ENCODE results near the gene ZNRF1.

ZNRF1 gene

DNA sequence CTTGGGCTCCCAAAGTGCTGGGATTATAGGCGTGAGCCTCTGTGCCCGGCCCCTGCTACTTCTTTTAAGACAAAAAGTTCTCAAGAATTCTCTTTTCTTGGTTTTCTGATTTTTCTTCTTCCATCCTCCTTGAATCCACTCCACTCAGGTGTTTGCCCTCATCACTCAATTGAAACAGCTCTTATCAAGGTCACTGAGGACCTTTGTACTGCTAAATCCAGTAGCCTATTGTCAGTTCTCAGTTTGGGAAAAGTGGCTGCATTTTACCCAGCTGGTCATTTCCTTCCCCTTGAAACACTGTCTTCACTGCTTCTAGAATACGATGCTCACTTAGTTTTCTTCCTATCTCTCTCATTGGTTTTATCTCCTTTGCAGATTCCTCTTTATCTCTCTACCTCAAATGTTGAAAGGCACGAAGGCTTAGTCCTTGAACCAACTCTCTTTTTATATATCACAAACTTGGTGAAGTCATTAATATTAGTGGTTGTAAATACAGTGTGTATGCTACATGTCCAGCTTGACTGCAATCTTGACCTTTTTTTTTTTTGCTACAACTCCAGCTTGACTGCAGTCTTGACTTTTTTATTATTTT is 29.8 kb downstream of the ZNRF1 start:
- DNase-seq = no peak

DNA sequence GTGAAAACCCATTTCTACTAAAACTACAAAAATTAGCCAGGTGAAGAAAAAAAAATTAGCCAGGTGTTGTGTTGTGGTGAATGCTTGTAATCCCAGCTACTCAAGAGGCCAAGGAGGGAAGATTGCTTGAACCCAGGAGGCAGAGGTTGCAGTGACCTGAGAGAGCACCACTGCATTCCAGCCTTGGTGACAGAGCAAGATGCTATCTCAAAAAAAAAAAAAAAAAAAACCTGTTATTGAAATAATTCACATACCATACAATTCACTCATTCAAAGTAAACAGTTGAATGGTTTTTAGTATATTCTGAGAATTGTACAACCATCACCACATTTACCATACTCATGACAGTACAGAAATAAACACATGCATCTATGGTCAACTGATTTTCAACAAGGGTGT is 31.0 kb downstream of the ZNRF1 start:
- DNase-seq = no peak

DNA sequence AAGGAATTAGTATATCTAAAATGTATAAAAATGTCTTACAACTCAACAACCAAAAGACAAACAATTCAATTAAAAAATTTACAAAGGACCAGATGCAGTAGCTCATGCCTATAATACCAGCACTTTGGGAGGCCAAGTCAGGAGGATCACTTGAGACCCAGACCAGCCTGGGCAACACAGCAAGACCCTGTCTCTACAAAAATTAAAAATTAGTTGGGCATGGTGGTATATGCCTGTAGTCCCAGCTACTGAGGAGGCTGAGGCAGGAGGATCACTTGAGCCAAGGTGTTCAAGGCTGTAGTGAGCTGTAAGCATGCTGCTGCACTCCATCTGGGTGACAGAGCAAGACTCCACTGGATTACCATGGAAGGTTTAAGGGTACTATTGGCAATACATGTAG is 33.8 kb downstream of the ZNRF1 start:
- no peak for DNase-seq

DNA sequence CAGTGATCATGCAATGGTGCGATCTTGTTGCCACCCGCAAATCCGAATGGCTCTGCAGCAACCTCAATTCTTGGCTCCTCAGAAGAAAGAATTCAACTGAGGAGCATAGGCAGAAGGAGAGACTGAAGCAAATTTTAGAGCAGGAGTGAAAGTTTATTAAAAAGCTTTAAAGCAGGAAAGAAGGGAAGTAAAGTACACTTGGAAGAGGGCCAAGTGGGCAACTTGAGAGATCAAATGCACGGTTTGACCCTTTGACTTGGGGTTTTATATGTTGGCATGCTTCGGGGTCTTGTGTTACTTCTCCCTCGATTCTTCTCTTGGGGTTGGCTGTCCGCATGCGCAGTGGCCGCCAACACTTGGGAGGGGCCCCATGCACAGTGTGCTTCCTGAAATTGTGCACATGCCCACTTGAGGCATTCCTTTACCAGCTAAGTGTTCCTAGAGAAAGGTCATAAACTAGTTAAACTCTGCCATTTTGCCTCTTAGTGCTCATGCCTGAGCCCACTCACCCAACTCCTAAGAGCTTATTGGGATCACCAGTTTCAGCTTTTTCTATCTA is 36.7 kb downstream of the ZNRF1 start:
- DNase-seq = no peak

DNA sequence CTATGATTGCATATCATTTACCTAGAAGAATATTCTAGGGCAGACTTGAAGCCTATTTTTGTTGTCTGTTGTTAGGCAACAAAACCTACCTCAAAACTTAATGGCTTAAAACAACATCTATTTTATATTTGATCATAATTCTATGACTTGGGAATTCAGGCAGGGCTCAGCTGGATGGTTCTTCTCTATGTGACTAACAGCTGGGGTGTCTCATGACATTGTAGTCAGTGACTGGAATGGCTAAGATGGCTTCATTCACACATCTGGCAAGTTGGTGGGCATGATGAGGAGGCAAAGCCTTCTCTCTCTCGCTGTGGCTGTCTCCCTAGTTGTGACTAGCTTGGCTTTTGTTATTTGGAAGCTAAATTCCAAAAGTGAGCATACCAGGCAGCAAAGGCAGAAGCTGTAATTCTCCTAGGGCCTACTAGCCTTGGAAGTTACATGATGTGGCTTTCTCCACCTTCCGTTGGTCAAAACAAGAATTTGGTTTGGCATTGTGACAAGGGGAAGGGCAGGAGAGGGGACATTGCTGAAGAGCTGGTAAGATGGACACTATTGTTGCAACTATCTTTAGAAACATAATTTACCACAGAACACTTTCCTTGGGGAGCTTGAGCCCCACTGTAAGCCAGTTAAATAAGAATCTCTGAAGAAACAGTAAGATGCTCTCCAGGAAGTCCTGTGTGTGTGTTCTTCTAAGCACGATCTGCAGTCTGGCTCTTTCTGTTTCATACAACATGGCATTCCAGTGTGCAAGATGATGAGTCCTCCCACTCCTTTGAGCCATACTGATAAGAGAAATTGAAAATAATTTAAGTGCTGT is 39.4 kb downstream of the ZNRF1 start:
- DNase-seq = peak; percentile 50

DNA sequence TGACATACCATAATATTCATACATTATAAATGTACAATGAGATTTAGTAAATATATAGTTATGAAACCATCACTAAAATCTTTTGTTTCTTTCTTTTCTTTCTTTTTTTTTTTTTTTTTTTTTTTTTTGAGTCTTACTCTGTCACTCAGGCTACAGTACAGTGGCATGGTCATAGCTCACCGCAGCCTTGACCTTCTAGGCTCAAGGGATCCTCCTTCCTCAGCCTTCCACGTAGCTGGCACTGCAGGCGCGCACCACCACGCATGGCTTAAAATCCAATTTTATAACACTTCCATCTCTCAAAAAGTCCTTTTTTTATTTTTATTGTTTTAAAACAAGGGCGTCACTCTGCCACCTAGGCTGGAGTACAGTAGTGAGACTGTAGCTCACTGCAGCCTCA is 41.1 kb downstream of the ZNRF1 start:
- no peak for DNase-seq

DNA sequence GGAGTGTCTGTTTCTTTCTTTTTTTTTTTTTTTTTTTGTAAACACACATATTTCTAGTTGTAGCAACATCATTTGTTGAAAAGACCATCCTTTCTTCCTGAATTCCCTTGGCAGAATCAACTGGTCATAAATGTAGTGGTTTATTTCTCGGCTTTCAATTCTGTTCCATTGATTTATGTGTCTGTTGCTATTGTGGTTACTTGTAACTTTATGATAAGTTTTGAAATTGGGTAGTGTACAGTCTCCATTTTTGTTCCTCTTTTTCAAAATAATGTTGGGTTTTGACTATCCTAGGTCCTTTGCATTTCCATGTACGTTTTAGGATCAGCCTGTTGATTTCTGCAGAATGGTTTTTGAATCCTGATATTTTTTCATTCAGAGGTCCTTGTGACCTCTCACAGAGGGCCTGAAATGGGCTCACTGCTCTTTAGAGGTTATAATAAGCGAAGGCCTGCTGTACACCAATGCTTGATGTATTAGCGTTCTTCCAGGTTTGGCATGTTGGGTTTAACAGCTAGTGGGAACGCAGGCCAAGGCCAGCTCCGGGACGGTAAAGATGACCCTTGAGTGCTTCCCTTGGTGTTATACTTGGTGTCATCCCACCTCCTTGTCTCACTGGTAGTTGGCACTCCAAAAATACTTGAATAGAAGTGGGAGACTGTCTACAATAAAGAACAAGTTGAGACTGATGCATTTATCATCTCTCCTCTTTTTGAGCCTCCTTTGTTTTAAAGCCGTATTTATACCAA is 43.8 kb downstream of the ZNRF1 start:
- DNase-seq = peak; percentile 57

DNA sequence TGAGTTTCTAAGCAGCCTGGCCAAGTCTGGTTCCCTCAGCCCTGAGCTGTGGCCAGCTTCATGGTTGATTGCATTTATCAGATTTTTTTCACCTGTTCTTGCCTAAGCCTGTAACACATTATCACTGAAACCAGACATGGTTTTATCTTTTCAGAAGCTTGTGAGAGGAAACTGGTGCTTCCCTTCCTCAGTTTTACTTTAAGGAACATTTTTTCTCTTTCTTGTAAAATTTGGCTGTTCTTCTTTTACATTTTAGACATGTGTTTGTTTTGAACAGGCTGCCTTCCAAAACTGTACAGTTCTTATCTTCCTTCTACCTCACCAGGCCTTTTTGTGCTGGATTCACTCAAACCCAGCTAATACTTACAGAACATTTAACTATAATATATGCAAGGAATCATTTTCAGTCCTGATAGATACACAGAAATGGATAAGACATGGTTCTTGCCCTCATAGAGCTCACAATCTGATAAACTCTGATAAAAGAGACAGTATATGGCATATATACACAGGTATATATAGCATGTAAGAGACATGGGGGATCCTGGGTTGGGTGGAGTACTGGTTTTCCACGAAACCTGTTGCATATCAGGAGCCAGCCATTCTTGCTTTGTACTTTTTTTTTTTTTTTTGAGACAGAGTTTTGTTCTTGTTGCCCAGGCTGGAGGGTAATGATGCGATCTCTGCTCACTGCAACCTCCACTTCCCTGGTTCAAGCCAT is 44.5 kb downstream of the ZNRF1 start:
- DNase-seq = no peak

DNA sequence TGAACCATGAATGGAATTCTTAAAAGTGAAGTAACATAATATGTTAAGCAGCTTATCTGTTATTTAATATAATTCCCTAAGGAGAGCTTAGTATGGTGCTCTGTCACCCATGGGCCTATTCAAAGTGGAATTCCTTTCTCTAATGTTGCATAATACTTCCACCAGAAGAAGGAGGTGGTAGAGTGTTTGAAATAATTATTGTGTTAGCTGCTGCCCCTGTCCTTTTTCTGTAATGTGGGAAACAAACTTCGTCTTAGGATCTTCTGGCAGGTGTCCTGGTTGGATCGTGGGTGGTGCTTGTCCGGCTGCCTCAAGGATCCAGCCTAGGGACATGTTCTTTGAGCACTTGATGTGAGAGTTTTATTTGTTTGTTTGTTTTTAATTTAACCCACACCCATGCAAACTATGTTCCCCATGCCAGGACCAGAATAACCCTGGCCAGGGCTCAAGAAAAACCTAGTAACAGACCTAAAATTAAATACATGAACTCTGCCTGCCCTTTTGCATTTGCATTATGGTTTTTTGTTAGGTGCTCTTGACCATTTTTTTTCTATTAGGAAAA is 46.1 kb downstream of the ZNRF1 start:
- no peak for DNase-seq

DNA sequence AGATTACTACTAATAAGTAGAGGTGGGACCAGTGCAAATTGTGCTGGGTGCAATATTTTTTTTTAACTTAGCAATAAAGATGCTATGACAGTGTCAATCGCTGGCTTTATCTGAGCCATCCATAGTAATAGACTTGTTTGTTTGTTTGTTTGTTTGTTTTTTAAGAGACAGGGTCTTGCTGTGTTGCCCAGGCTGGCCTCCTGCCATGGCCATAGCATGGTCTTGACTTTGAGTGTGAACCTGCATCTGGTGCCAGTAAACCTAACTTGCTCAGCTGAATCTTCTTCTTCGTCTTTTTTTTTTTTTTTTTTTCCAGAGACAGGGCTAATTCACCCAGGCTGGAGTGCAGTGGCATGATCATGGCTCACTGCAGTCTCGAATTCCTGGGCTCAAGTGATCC is 46.6 kb downstream of the ZNRF1 start:
- DNase-seq = no peak

DNA sequence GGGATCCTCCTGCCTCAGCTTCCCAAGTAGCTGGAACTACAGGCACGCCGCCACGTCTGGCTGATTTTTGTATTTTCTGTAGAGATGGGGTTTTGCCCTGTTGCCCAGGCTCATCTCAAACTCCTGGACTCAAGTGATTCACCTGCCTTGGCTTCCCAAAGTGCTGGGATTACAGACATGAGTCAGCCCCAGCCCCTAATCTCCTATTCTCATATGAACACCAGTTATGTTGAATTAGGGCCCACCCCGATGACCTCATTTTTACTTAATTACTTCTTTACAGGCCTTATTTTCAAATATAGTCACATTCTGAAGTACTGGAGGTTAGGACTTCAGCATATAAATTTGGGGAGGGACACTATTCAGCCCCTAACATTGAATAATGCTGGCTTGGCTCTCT is 49.2 kb downstream of the ZNRF1 start:
- DNase-seq = no peak

DNA sequence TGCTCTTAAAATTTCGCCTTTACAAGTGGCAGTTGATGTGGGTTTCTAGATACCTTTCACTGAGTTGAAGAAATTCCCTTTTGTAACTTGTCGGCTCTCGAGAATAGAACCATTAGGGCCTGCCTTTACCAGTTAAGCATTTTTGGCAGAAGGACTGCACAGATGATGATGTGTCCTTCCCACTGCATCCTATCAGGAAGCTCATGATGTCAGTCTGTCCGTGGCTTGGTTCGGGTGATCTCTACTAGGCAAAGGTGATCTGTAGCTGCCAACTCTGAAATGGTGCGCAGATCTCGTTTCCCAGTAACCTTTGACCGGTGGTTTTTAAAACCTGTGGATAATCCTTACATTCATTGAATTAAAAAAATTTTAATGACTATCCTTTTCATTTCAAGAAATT is 49.7 kb downstream of the ZNRF1 start:
- DNase-seq = no peak

DNA sequence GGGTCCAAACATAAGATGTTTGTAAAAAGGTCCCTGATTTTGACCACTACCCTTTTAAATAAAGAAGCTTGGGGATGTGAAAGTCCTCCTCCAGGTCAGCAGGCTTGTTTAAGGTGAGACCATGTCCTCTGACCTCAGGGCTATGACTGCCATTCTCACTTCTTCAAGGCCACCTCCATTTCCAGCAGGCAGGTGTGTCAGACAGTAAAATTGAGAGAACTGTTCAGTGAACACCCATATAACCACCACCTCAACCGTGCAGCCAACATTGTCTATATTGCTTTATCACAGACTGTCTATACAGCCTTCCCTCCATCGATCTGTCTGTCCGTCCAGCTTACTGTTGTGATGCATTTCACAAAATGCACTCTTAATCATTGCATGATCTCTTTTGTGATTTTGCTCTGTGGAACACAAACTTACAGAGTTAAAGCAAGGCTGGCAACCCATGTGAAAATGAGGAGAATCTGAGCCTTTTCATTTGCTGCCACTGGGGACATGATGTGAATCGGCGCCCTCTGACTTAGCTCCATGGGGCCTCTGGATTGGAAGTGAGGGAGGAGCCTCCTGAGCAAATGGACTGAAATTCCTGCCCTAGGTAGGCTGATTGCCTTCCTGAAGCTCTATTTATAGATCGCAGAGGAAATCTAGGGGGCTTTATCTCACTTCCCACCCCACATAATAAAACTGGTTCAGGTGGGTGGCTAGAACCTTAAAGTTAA is 53.8 kb downstream of the ZNRF1 start:
- no peak for DNase-seq

DNA sequence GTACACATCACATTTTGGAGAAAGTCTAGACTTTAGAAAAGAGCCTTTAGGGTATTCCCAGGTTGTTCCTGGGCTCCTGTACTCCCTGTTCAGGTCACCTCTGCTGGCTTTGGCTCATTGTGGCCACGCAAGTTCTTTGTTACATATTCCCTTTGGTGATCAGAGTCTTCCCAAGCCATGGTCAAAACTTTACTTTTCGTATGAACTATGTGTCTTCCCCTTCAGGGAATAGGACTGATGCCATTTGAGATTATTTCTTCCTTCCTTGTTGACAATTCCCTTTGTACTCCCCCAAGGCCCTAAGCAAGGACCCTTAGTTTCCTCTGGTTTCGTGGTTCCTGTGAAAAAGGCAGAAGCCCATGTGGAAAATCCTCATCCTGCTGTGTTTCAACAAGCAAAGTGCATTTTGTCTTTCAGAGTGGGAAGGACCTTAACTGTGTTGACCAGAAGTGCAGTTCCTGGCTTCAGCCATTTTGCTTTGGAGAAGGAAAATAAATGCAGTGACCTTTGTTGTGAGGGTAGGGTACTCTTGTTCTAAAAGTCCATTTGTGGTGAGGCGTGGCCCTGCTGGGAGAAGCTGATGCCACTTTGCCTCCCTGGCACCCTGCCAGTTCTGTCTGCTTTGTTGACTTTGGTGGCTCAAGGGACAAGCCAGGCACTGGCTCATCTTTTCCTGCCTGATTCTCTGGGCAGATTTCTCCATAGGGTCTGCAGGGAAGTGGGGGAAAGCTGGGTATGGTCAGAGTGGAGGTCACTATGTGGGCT is 55.1 kb downstream of the ZNRF1 start:
- DNase-seq = peak; percentile 10

DNA sequence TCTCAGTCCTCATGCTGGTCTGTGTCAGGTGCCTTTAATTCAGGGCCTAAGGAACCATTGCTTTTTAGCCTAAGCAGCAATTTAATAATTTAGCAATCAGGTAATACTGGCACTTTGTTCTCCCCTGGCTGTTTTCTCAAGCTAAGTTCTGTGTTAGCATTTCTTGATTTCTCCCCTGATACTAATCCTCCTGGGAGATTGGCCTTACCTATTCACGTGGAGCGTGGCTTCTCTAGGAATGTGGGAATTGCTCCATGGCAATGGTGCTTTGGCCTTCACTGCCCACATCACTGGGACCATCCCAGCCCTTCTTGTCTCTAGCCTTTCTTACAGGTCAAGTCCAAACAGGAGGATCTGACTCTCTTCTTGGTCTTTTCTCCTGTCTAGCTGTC is 55.7 kb downstream of the ZNRF1 start:
- no peak for DNase-seq

DNA sequence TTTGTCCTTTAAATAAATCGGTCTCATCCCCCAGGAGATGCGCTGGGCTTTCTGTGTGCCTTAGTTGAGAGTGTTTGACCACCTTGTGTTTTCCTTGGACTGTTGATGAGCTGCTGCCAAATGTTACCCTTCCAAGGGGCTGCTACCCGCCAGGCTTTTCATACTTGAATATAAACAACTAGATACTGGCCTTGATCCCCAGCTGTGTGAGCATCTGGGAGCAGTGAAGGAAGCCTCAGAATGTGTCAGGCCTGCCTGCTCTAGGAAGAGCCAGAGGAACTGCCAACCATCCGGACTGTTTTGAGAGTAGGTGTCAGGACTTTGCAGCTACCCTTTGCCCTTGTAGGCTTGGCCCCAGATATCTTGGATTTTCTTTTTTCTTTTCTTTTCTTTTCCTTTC is 60.0 kb downstream of the ZNRF1 start:
- DNase-seq = no peak

DNA sequence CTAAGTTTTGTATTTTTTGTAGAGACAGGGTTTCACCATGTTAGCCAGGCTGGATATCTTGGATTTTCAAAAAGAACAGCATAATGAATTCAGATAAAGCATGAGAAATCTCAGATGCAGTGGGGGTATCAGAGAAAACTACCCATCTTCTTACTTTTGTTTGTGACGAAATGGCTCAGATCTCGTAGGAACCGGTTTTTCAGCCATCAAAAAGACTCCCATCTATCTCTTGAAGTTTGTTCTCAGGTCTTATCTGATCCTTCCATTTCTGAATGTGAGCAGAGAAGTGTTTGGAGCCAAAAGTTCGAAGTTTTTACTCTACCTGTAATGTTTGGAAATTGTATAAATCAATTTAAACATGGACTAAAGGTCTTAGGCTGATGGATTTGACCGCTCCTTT is 60.6 kb downstream of the ZNRF1 start:
- no peak for DNase-seq

DNA sequence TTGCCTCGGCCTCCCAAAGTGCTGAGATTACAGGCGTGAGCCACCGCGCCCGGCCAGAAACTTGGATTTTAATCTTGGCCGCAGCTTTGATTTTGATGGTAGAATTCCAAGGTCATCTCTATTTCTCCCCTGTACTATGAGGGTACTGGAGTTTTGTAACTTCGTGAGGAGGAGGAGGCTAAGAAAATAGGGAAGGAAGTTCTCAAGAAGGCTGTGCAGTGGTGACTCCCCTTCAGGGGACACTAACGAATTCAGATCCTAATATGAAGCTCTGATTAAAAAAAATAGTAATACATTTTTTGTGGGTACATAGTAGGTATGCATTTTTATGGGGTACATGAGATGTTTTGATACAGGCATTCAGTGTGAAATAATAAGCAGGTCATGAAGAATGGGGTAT is 61.9 kb downstream of the ZNRF1 start:
- peak; percentile 21 for DNase-seq

DNA sequence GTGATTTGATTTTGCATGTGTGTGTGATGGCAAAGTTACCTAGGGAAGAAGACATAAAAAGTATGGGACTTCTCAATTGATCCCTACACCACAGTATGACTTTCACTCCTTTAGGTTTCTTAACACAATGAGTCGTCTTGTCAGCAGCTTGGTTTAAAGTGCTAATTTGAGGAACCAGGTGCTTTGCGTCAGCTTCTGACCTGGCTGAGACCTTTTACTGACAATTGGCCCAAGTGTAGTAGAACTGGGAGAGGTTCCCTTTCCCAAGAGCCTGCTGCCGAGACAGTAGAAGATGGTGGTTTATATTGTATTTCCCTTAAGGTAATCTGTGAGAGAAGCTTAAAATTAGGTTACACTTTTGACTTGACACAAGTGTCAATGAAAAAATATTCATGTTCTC is 62.8 kb downstream of the ZNRF1 start:
- peak; percentile 11 for DNase-seq

DNA sequence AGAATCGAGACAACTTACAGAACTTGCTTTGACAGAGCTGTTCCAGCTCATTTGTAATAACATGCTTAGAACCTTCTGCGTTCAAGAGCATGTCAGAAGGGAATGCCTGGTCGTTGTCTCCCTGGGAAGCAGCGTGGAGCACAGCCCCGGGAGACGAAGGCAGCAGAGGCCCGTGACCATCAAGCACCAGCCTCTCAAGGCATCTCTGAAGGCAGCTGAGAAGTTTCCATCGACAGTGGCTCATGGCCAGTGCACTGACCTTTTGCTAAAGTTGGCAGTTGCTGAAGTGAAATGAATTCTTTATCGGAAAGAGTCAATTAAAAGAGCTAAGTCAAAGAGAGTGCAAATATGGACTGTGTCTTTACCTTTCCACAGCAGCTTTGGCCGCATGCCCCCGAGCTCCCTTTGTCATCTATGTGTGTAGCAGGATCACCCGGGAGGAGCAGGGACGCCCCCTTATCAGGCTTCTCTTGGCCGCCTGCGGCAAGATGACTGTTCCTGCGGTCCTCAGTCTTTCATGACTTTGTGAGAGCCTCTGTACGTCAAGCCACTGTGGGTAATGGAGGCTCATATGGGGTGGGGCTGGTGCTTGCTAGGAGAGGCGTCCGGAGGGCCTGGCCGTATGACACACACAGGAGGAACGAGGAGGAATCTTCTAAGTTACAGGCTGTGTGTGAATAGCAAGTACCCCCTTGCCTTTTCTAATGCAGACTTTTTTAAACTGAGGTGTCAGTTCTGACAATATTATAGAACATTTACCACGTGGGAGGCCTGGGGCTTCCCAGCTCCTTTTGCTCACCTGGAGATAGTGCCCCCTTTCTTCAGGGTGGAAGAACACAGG is 63.5 kb downstream of the ZNRF1 start:
- DNase-seq = no peak
